ENCODE measurements around the gene RPA1. TPM values are rescaled to one million over a fixed set of nuclear protein-coding genes. Genes with fewer than 3 reads are reported as not detected.

RPA1 gene
- total and polyA plus RNA-seq, 2 donors (not counting 1 experiment from before 2014, with no cell fraction given): 22.3 to 55.4 TPM

GRCh38 chr17:1867307-1867706, 37.5 kb downstream of the RPA1 start:
- Histone ChIP-seq H2AFZ (ENCODE audit: low read length) (no peak overlapping the region), H3K27ac (ENCODE audit: insufficient read depth, low read length) (no peak overlapping the region), H3K9me3 (ENCODE audit: control insufficient read depth, insufficient read depth, low read depth, low read length) (no peaks in the 10 kb centered on the region), H3K4me1 (ENCODE audit: control insufficient read depth, extremely low read depth, insufficient read depth, low read length) (no peaks in the 10 kb centered on the region), H3K36me3 (ENCODE audit: control insufficient read depth, insufficient read depth, low read length) (no peaks in the 10 kb centered on the region), H3K27me3 (ENCODE audit: control insufficient read depth, insufficient read depth, low read length) (no peaks in the 10 kb centered on the region), H3K9ac (ENCODE audit: insufficient read depth, low read length) (no peak overlapping the region), H3K4me2 (ENCODE audit: extremely low read depth, insufficient read depth, low read length) (no peak overlapping the region), H4K20me1 (ENCODE audit: control insufficient read depth, extremely low read depth, insufficient read depth, low read length) (no peaks in the 10 kb centered on the region), H3K79me2 (ENCODE audit: control insufficient read depth, insufficient read depth, low read length) (no peaks in the 10 kb centered on the region), H3K4me3 (replicated peaks in 1 of 4; ENCODE audit: control extremely low read depth in 1 of 4, insufficient read depth in 1 of 4, low read depth in 3 of 4, low read length in 4 of 4) (no peak overlapping the region)
- TF ChIP-seq EZH2 (IDR thresholded peaks at IDR 0.05; ENCODE audit: low read length, missing control alignments) (no peak), CTCF (conservative IDR thresholded peaks at IDR 0.05 in 1 of 2, IDR thresholded peaks at IDR 0.05 in 1 of 2; ENCODE audit: low read depth in 1 of 2, low read length in 2 of 2) (no peak)
- DNase-seq (ENCODE audit: low read depth in 2 of 2): no peak

GRCh38 chr17:1868090-1868489, 38.3 kb downstream of the RPA1 start:
- no peak for TF ChIP-seq EZH2 (IDR thresholded peaks at IDR 0.05; ENCODE audit: low read length, missing control alignments)
- TF ChIP-seq CTCF (conservative IDR thresholded peaks at IDR 0.05 in 1 of 2, IDR thresholded peaks at IDR 0.05 in 1 of 2; ENCODE audit: low read depth in 1 of 2, low read length in 2 of 2): no peak
- Histone ChIP-seq H4K20me1 (ENCODE audit: control insufficient read depth, extremely low read depth, insufficient read depth, low read length) (no peaks in the 10 kb centered on the region), H3K9ac (ENCODE audit: insufficient read depth, low read length) (no peak overlapping the region), H3K4me2 (ENCODE audit: extremely low read depth, insufficient read depth, low read length) (no peak overlapping the region), H3K36me3 (ENCODE audit: control insufficient read depth, insufficient read depth, low read length) (peaks cover 3% of the 10 kb centered on the region), H3K4me1 (ENCODE audit: control insufficient read depth, extremely low read depth, insufficient read depth, low read length) (no peaks in the 10 kb centered on the region), H3K27ac (ENCODE audit: insufficient read depth, low read length) (no peak overlapping the region), H3K4me3 (replicated peaks in 1 of 4; ENCODE audit: control extremely low read depth in 1 of 4, insufficient read depth in 1 of 4, low read depth in 3 of 4, low read length in 4 of 4) (no peak overlapping the region), H3K79me2 (ENCODE audit: control insufficient read depth, insufficient read depth, low read length) (no peaks in the 10 kb centered on the region), H3K9me3 (ENCODE audit: control insufficient read depth, insufficient read depth, low read depth, low read length) (no peaks in the 10 kb centered on the region), H3K27me3 (ENCODE audit: control insufficient read depth, insufficient read depth, low read length) (no peaks in the 10 kb centered on the region), H2AFZ (ENCODE audit: low read length) (no peak overlapping the region)
- no peak for DNase-seq (ENCODE audit: low read depth in 2 of 2)

- no peaks in the 10 kb centered on the region for H3K4me1 ChIP-seq (ENCODE audit: control insufficient read depth, extremely low read depth, insufficient read depth, low read length)
- no peaks in the 10 kb centered on the region for H3K79me2 ChIP-seq (ENCODE audit: control insufficient read depth, insufficient read depth, low read length)
- no peak for DNase-seq (ENCODE audit: low read depth in 2 of 2)
- H3K36me3 ChIP-seq (ENCODE audit: control insufficient read depth, insufficient read depth, low read length): peaks cover 6% of the 10 kb centered on the region
- H3K4me2 ChIP-seq (ENCODE audit: extremely low read depth, insufficient read depth, low read length): no peak overlapping the region
- no peaks in the 10 kb centered on the region for H3K27me3 ChIP-seq (ENCODE audit: control insufficient read depth, insufficient read depth, low read length)
- H4K20me1 ChIP-seq (ENCODE audit: control insufficient read depth, extremely low read depth, insufficient read depth, low read length): no peaks in the 10 kb centered on the region
- H2AFZ ChIP-seq (ENCODE audit: low read length): no peak overlapping the region
- H3K9ac ChIP-seq (ENCODE audit: insufficient read depth, low read length): no peak overlapping the region
- no peak overlapping the region for H3K4me3 ChIP-seq (replicated peaks in 1 of 4; ENCODE audit: control extremely low read depth in 1 of 4, insufficient read depth in 1 of 4, low read depth in 3 of 4, low read length in 4 of 4)
- H3K9me3 ChIP-seq (ENCODE audit: control insufficient read depth, insufficient read depth, low read depth, low read length): no peaks in the 10 kb centered on the region
- no peak for TF ChIP-seq EZH2 (IDR thresholded peaks at IDR 0.05; ENCODE audit: low read length, missing control alignments)
- TF ChIP-seq CTCF (conservative IDR thresholded peaks at IDR 0.05 in 1 of 2, IDR thresholded peaks at IDR 0.05 in 1 of 2; ENCODE audit: low read depth in 1 of 2, low read length in 2 of 2): no peak
- no peak overlapping the region for H3K27ac ChIP-seq (ENCODE audit: insufficient read depth, low read length)
These were observed 40.8 kb downstream of the RPA1 start for GRCh38 chr17:1870592-1870991.
